Left renal pelvis (tissue), 4 donors: ENCODE measurements around the gene PGM5. TPM values are rescaled to one million over a fixed set of nuclear protein-coding genes. Genes with fewer than 3 reads are reported as not detected.
A peak's percentile ranks its signal among the peaks of the same experiment; 100 is the strongest.

Source experiments
- DNase-seq, 4 donors: peaks; one replicate each; pipeline ENCODE4 v3.0.0-alpha.2; 2013; ENCODE audit warnings: low read depth in 4 of 4, low spot score in 3 of 4
- polyA plus RNA-seq, 4 donors: library from polyadenylated mRNA; unstranded; fragments of 120-200 nt; gene quantifications; one replicate each; pipeline ENCODE4 v1.2.1, GENCODE V29; 2013; ENCODE audit not compliant: insufficient read length in 4 of 4

PGM5 gene
- polyA plus RNA-seq, 4 donors, result 38.5 to 67.1 (median 47.8) TPM

- no peak for DNase-seq
These were observed 167.0 kb downstream of the PGM5 start for GRCh38 chr9:68523367-68523936.

- DNase-seq, result peak in 2 of 4 donors; percentile 69 to 75
These were observed 174.2 kb downstream of the PGM5 start for GRCh38 chr9:68530618-68531017.

- DNase-seq, result no peak
These were observed 175.7 kb downstream of the PGM5 start for GRCh38 chr9:68532131-68532530.

- no peak for DNase-seq
These were observed 177.3 kb downstream of the PGM5 start for GRCh38 chr9:68533678-68534077.

- no peak for DNase-seq
These were observed 180.6 kb downstream of the PGM5 start for GRCh38 chr9:68536876-68537615.

- no peak for DNase-seq
These were observed 181.1 kb downstream of the PGM5 start for GRCh38 chr9:68537616-68537880.

- no peak for DNase-seq
These were observed 181.8 kb downstream of the PGM5 start for GRCh38 chr9:68538200-68538599.

- no peak for DNase-seq
These were observed 184.5 kb downstream of the PGM5 start, which contains the start of gene TMEM252 for GRCh38 chr9:68540712-68541535. Gene TMEM252, minus strand, starts transcription at chr9:68540883. Its CDS starts 69 bp downstream, at chr9:68540814.

- DNase-seq, result no peak
These were observed 185.2 kb downstream of the PGM5 start for GRCh38 chr9:68541568-68541967.

GRCh38 chr9:68545033-68545705, 188.8 kb downstream of the PGM5 start:
- no peak for DNase-seq

GRCh38 chr9:68546596-68547390, 190.4 kb downstream of the PGM5 start:
- DNase-seq, result peak in 2 of 4 donors; percentile 60 to 78

GRCh38 chr9:68547417-68547816, 191.0 kb downstream of the PGM5 start:
- DNase-seq, result no peak

- no peak for DNase-seq
These were observed 191.8 kb downstream of the PGM5 start for GRCh38 chr9:68548241-68548640.

- DNase-seq, result no peak
These were observed 194.8 kb downstream of the PGM5 start for GRCh38 chr9:68551191-68551590.

GRCh38 chr9:68552700-68553476, 196.5 kb downstream of the PGM5 start:
- DNase-seq, result no peak

GRCh38 chr9:68555437-68556150, 199.2 kb downstream of the PGM5 start:
- no peak for DNase-seq

- no peak for DNase-seq
These were observed 202.1 kb downstream of the PGM5 start for GRCh38 chr9:68558545-68558944.

- DNase-seq, result no peak
These were observed 203.8 kb downstream of the PGM5 start for GRCh38 chr9:68560071-68560844.
